Measurements from ENCODE around the gene OR2L2.

DNA sequence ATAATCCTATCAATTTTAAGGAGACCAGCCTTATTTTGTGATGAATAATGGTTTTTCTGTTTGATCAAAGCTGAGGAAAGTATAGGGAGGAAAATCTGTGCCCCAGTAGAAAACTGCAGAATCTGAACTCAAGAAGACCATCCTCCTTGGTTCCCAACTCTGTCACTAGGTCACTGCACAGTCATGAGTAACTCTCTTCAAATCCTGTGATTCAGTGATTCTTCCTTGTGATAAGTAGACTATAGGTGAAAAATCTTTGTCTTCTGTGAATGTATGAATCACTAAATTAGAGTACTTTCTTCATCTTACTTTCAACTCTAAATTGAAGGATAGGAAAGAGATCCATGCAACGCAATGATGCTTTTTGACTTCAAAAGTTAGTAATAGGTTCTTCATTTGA lies 29.7 kb upstream of the OR2L2 start:
- no peak for TF ChIP-seq CTCF (conservative IDR thresholded peaks at IDR 0.05 in 1 of 2, IDR thresholded peaks at IDR 0.05 in 1 of 2; ENCODE audit: extremely low read depth in 1 of 2, insufficient read depth in 1 of 2, low read depth in 1 of 2, low read length in 2 of 2)
- TF ChIP-seq EZH2 (IDR thresholded peaks at IDR 0.05; ENCODE audit: borderline replicate concordance, low read length), result no peak
